HUES64 (cell line): Measurements from ENCODE around the gene PTPRM.

Source experiments
- H3K27ac ChIP-seq: 2 replicates; pipeline ENCODE4 v1.7.0; 2013; ENCODE audit warnings: low read depth, low read length, inconsistent platforms
- H3K27me3 ChIP-seq: 2 replicates; pipeline ENCODE4 v1.6.1; 2013; ENCODE audit warnings: mild to moderate bottlenecking, low read length; ENCODE audit not compliant: insufficient read depth
- H3K36me3 ChIP-seq: 2 replicates; pipeline ENCODE4 v1.6.1; 2013; ENCODE audit warnings: mild to moderate bottlenecking, low read length; ENCODE audit not compliant: insufficient read depth
- H3K4me1 ChIP-seq: 2 replicates; pipeline ENCODE4 v1.6.1; 2013; ENCODE audit warnings: mild to moderate bottlenecking, low read length, moderate library complexity; ENCODE audit not compliant: insufficient read depth
- H3K4me3 ChIP-seq: 2 replicates; pipeline ENCODE4 v1.5.1; 2013; ENCODE audit warnings: mild to moderate bottlenecking, low read length, moderate library complexity
- H3K9ac ChIP-seq: 2 replicates; pipeline ENCODE4 v1.6.1; 2013; ENCODE audit warnings: mild to moderate bottlenecking, low read depth, low read length
- H3K9me3 ChIP-seq: 2 replicates; pipeline ENCODE4 v1.6.1; 2013; ENCODE audit warnings: low read depth, low read length; ENCODE audit not compliant: insufficient read depth
- WGBS: fragments of 150-250, 120-280 bp; methylation state at CpG from one replicate; pipeline ENCODE4 v1.1.7; 2013; ENCODE audit warnings: missing lambda C conversion rate; 5-methylcytosine and 5-hydroxymethylcytosine counted together

Gene PTPRM

GRCh38 chr18:7839548-7839947 is 272.4 kb downstream of the PTPRM start:
- 90% methylated on average over 2 of the region's 2 CpGs for WGBS
- Histone ChIP-seq H3K9me3 (peaks cover 17% of the 10 kb centered on the region), H3K4me3 (no peak overlapping the region), H3K27me3 (no peaks in the 10 kb centered on the region), H3K9ac (no peak overlapping the region), H3K27ac (no peak overlapping the region), H3K36me3 (no peaks in the 10 kb centered on the region), H3K4me1 (no peaks in the 10 kb centered on the region)

- H3K27me3 ChIP-seq: no peaks in the 10 kb centered on the region
- 44% methylated on average over 2 of the region's 2 CpGs for WGBS
- H3K4me1 ChIP-seq: no peaks in the 10 kb centered on the region
- H3K9me3 ChIP-seq: peaks cover 21% of the 10 kb centered on the region
- H3K36me3 ChIP-seq: no peaks in the 10 kb centered on the region
- H3K27ac ChIP-seq: no peak overlapping the region
- H3K4me3 ChIP-seq: no peak overlapping the region
- H3K9ac ChIP-seq: no peak overlapping the region
Measured at GRCh38 chr18:7840411-7840810, 273.3 kb downstream of the PTPRM start.

- Histone ChIP-seq H3K27me3 (no peaks in the 10 kb centered on the region), H3K4me3 (no peak overlapping the region), H3K9me3 (peaks cover 21% of the 10 kb centered on the region), H3K36me3 (no peaks in the 10 kb centered on the region), H3K4me1 (no peaks in the 10 kb centered on the region), H3K9ac (no peak overlapping the region), H3K27ac (no peak overlapping the region)
- WGBS: 99% methylated on average over 2 of the region's 2 CpGs
Measured at GRCh38 chr18:7844017-7844416, 276.9 kb downstream of the PTPRM start.

GRCh38 chr18:7844418-7844817 is 277.3 kb downstream of the PTPRM start:
- Histone ChIP-seq H3K4me3 (no peak overlapping the region), H3K36me3 (no peaks in the 10 kb centered on the region), H3K9ac (no peak overlapping the region), H3K9me3 (peaks cover 21% of the 10 kb centered on the region), H3K27ac (no peak overlapping the region), H3K27me3 (no peaks in the 10 kb centered on the region), H3K4me1 (no peaks in the 10 kb centered on the region)
- WGBS: 95% methylated on average over 2 of the region's 2 CpGs

GRCh38 chr18:7846335-7846734 is 279.2 kb downstream of the PTPRM start:
- Histone ChIP-seq H3K9ac (no peak overlapping the region), H3K4me1 (no peaks in the 10 kb centered on the region), H3K27me3 (no peaks in the 10 kb centered on the region), H3K9me3 (peaks cover 23% of the 10 kb centered on the region), H3K4me3 (no peak overlapping the region), H3K27ac (no peak overlapping the region), H3K36me3 (no peaks in the 10 kb centered on the region)
- WGBS: 91% methylated on average over 4 of the region's 4 CpGs

GRCh38 chr18:7847357-7848053 is 280.4 kb downstream of the PTPRM start:
- H3K27ac ChIP-seq: no peak overlapping the region
- no peaks in the 10 kb centered on the region for H3K4me1 ChIP-seq
- H3K36me3 ChIP-seq: no peaks in the 10 kb centered on the region
- WGBS: 94% methylated on average over 4 of the region's 4 CpGs
- H3K4me3 ChIP-seq: no peak overlapping the region
- peaks cover 23% of the 10 kb centered on the region for H3K9me3 ChIP-seq
- H3K9ac ChIP-seq: no peak overlapping the region
- no peaks in the 10 kb centered on the region for H3K27me3 ChIP-seq

GRCh38 chr18:7848054-7848412 is 280.9 kb downstream of the PTPRM start:
- no peak overlapping the region for H3K27ac ChIP-seq
- no peaks in the 10 kb centered on the region for H3K27me3 ChIP-seq
- no peaks in the 10 kb centered on the region for H3K4me1 ChIP-seq
- H3K4me3 ChIP-seq: no peak overlapping the region
- peaks cover 23% of the 10 kb centered on the region for H3K9me3 ChIP-seq
- no peak overlapping the region for H3K9ac ChIP-seq
- H3K36me3 ChIP-seq: no peaks in the 10 kb centered on the region

GRCh38 chr18:7850446-7850845 is 283.3 kb downstream of the PTPRM start:
- Histone ChIP-seq H3K9me3 (0 out of 2 replicates have a peak, but pooled peaks cover 2% of the 10 kb centered on the region), H3K36me3 (no peaks in the 10 kb centered on the region), H3K9ac (no peak overlapping the region), H3K4me1 (no peaks in the 10 kb centered on the region), H3K27ac (no peak overlapping the region), H3K27me3 (no peaks in the 10 kb centered on the region), H3K4me3 (no peak overlapping the region)

GRCh38 chr18:7855028-7855427 is 287.9 kb downstream of the PTPRM start:
- Histone ChIP-seq H3K27ac (no peak overlapping the region), H3K4me1 (no peaks in the 10 kb centered on the region), H3K36me3 (no peaks in the 10 kb centered on the region), H3K4me3 (no peak overlapping the region), H3K9me3 (0 out of 2 replicates have a peak, but pooled peaks cover 2% of the 10 kb centered on the region), H3K9ac (no peak overlapping the region), H3K27me3 (no peaks in the 10 kb centered on the region)
- no CpG with 5 or more reads among the region's 1 CpG for WGBS

- H3K36me3 ChIP-seq: no peaks in the 10 kb centered on the region
- no peak overlapping the region for H3K27ac ChIP-seq
- no peak overlapping the region for H3K4me3 ChIP-seq
- H3K9me3 ChIP-seq: 0 out of 2 replicates have a peak, but pooled peaks cover 2% of the 10 kb centered on the region
- WGBS: 0% methylated on average over 1 of the region's 1 CpG
- no peak overlapping the region for H3K9ac ChIP-seq
- H3K4me1 ChIP-seq: no peaks in the 10 kb centered on the region
- no peaks in the 10 kb centered on the region for H3K27me3 ChIP-seq
Measured at GRCh38 chr18:7855671-7856070, 288.6 kb downstream of the PTPRM start.

GRCh38 chr18:7856116-7856515 is 289.0 kb downstream of the PTPRM start:
- 90% methylated on average over 3 of the region's 3 CpGs for WGBS
- no peaks in the 10 kb centered on the region for H3K27me3 ChIP-seq
- H3K4me1 ChIP-seq: no peaks in the 10 kb centered on the region
- no peak overlapping the region for H3K27ac ChIP-seq
- H3K4me3 ChIP-seq: no peak overlapping the region
- no peaks in the 10 kb centered on the region for H3K36me3 ChIP-seq
- no peak overlapping the region for H3K9ac ChIP-seq
- 0 out of 2 replicates have a peak, but pooled peaks cover 2% of the 10 kb centered on the region for H3K9me3 ChIP-seq

GRCh38 chr18:7856733-7857132 is 289.6 kb downstream of the PTPRM start:
- H3K4me3 ChIP-seq: no peak overlapping the region
- H3K9ac ChIP-seq: no peak overlapping the region
- no peaks in the 10 kb centered on the region for H3K27me3 ChIP-seq
- no peaks in the 10 kb centered on the region for H3K4me1 ChIP-seq
- no peak overlapping the region for H3K27ac ChIP-seq
- WGBS: 87% methylated on average over 2 of the region's 2 CpGs
- H3K36me3 ChIP-seq: no peaks in the 10 kb centered on the region
- H3K9me3 ChIP-seq: no peaks in the 10 kb centered on the region
